Measurements from ENCODE around the gene RSBN1L. TPM values are rescaled to one million over a fixed set of nuclear protein-coding genes. Genes with fewer than 3 reads are reported as not detected.

Gene RSBN1L
- total RNA-seq, 1 donor from 2014 or later = 25.9 TPM

DNA sequence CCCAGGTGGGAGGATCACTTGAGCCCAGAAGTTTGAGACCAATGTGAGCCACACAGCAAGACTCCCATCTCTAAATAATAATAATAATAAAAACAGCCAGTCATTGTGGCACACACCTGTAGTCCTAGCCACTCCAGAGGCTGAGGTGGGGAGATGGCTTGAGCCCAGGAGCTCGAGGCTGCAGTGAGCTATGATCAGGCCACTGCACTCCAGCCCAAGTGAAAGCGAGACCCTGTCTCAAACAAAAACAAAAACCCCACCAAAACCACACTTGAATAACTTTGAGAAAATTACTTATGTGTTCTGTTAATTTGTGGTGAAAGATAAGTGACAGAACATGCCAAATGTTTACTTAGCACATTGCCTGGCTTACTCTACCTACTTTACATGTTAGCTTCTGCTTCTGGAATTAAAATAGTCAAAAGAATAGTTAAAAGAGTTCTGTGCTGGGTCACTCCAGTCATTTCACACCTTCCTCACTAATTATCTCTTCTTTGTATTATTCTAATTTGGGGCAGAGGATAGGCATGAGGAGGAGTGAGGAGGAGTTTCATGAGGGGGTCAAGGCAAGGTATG is 92.2 kb downstream of the RSBN1L start:
- Mint-ChIP-seq H3K4me3 (no peak overlapping the region), H3K9me3 (no peaks in the 10 kb centered on the region), H3K4me1 (peaks cover 9% of the 10 kb centered on the region), H3K27me3 (no peaks in the 10 kb centered on the region), H3K27ac (peak overlapping the region; percentile 36), H3K36me3 (ENCODE audit: low read depth) (peaks cover 20% of the 10 kb centered on the region)
- no peak for ATAC-seq (ENCODE audit: low read depth)
- CTCF ChIA-PET = interaction anchor here (0.7 kb wide), 1 partner anchor 13 kb away, joined by 5 read pairs; no protein-coding TSS in a partner anchor
- DNase-seq = no peak
- intact Hi-C loops (cut with micrococcal nuclease) = no loop called here
- TF ChIP-seq, protein P1, sequence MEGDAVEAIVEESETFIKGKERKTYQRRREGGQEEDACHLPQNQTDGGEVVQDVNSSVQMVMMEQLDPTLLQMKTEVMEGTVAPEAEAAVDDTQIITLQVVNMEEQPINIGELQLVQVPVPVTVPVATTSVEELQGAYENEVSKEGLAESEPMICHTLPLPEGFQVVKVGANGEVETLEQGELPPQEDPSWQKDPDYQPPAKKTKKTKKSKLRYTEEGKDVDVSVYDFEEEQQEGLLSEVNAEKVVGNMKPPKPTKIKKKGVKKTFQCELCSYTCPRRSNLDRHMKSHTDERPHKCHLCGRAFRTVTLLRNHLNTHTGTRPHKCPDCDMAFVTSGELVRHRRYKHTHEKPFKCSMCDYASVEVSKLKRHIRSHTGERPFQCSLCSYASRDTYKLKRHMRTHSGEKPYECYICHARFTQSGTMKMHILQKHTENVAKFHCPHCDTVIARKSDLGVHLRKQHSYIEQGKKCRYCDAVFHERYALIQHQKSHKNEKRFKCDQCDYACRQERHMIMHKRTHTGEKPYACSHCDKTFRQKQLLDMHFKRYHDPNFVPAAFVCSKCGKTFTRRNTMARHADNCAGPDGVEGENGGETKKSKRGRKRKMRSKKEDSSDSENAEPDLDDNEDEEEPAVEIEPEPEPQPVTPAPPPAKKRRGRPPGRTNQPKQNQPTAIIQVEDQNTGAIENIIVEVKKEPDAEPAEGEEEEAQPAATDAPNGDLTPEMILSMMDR (IDR thresholded peaks at IDR 0.05) = no peak
- POLR2A ChIA-PET = interaction anchor here (0.5 kb wide), 1 partner anchor 147 kb away, joined by 3 read pairs; no protein-coding TSS in a partner anchor

DNA sequence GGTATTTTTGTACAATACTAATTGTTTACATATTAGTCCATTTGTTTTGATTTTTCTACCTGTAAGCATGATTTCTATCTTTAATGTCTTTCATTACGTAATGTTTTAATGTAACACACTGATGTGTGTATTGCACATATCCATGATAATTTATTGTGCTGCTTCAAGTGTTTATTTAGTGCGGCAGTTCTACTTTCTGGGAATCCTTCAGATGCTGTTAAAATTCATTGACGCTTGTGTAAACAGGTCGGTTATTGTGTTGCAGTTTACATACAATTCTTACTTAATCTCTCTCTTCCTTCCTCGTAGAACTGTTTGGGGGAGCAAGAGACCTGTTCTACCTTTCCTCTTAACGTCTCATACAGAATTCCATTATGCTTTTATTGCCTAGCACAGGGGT is 95.1 kb downstream of the RSBN1L start:
- ChIA-PET CTCF (no interaction called here), POLR2A (interaction anchor here (0.6 kb wide), 1 partner anchor 99 kb away, joined by 8 read pairs; no protein-coding TSS in a partner anchor)
- Mint-ChIP-seq H3K9me3 (no peaks in the 10 kb centered on the region), H3K36me3 (ENCODE audit: low read depth) (peaks cover 23% of the 10 kb centered on the region), H3K4me1 (peaks cover 22% of the 10 kb centered on the region), H3K4me3 (no peak overlapping the region), H3K27me3 (no peaks in the 10 kb centered on the region), H3K27ac (no peak overlapping the region)
- DNase-seq (no peak), ATAC-seq (ENCODE audit: low read depth) (no peak)
- TF ChIP-seq, protein P1 (IDR thresholded peaks at IDR 0.05) = no peak
- intact Hi-C loops (cut with micrococcal nuclease) = no loop called here

DNA sequence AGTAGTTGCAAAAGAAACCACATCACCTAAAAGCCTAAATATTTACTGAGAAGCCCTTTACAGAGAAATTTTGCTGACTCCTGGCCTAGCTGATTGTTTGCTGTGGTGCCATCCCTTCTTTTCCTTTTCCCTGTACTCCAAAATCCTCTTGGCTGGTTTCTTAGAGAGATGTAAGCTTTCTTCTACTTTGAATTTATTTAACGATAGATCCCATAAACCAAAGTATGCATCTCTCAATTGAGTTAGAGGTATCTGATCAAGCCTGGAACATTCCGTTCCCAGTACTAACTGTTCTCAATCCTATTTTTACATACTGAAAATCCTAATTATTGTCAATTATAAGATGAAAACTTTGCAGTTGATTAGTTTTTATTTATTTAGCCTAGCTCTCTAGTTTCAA is 95.7 kb downstream of the RSBN1L start:
- Mint-ChIP-seq H3K36me3 (ENCODE audit: low read depth) (peaks cover 23% of the 10 kb centered on the region), H3K4me3 (no peak overlapping the region), H3K27ac (no peak overlapping the region), H3K27me3 (no peaks in the 10 kb centered on the region), H3K9me3 (no peaks in the 10 kb centered on the region), H3K4me1 (peaks cover 28% of the 10 kb centered on the region)
- TF ChIP-seq, protein P1 (IDR thresholded peaks at IDR 0.05) = no peak
- ChIA-PET POLR2A (interaction anchor here (0.6 kb wide), 1 partner anchor 99 kb away, joined by 8 read pairs; no protein-coding TSS in a partner anchor), CTCF (no interaction called here)
- intact Hi-C loops (cut with micrococcal nuclease) = no loop called here
- DNase-seq (no peak), ATAC-seq (ENCODE audit: low read depth) (no peak)

DNA sequence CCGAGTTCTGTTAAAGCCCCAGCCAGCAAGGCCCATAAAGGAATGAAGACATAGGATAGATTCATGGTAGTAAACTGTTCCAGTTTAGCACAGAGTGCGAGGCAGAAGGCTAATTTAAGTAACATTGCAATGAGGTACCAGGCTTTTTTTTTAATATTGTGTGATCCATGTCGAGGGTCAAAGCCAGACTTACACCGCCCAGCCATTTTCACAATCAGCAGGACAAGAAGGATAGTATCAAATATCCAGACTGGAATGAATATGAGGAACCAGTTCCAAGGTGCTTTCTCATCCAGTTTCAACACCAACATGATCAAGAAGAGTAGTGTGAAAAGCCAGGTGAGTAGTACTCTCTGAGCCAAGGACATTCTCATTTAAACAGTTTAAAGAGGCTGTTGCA is 97.7 kb downstream of the RSBN1L start:
- intact Hi-C loops (cut with micrococcal nuclease) = no loop called here
- H3K4me1 Mint-ChIP-seq = peaks cover 42% of the 10 kb centered on the region
- no peak for DNase-seq
- ChIA-PET POLR2A (no interaction called here), CTCF (no interaction called here)
- H3K36me3 Mint-ChIP-seq (ENCODE audit: low read depth) = peaks cover 36% of the 10 kb centered on the region
- H3K4me3 Mint-ChIP-seq = no peak overlapping the region
- ATAC-seq (ENCODE audit: low read depth) = no peak
- TF ChIP-seq, protein P1 (IDR thresholded peaks at IDR 0.05) = no peak
- H3K27ac Mint-ChIP-seq = no peak overlapping the region
- H3K27me3 Mint-ChIP-seq = no peaks in the 10 kb centered on the region
- H3K9me3 Mint-ChIP-seq = no peaks in the 10 kb centered on the region

DNA sequence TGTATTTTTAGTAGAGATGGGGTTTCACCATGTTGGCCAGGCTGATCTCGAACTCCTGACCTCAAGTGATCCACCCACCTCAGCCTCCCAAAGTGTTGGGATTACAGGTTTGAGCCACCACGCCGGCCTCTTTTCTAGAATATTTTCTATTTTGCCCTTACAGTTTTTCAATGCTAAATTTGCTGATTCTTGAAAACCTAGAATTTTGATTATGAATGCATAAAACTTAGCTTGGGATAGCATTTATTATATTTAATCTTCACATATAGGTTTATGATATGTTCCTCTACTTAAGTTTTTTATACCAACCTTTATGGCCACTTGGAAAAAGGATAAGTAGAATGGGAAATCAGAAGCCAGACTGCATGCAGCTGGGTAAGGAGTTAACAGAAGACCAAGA is 99.8 kb downstream of the RSBN1L start:
- Mint-ChIP-seq H3K9me3 (no peaks in the 10 kb centered on the region), H3K27me3 (no peaks in the 10 kb centered on the region), H3K27ac (no peak overlapping the region), H3K4me1 (peaks cover 58% of the 10 kb centered on the region), H3K4me3 (peak overlapping the region; percentile 98), H3K36me3 (ENCODE audit: low read depth) (peaks cover 35% of the 10 kb centered on the region)
- DNase-seq = no peak
- intact Hi-C loops (cut with micrococcal nuclease) = loop anchor here (5.0 kb wide), 1 partner anchor 41 kb away; no protein-coding TSS in a partner anchor
- ChIA-PET POLR2A (no interaction called here), CTCF (no interaction called here)
- ATAC-seq (ENCODE audit: low read depth) = no peak
- TF ChIP-seq, protein P1 (IDR thresholded peaks at IDR 0.05) = no peak

All from activated B cell treated with CpG ODN at 0.5 μM for 24 hours (primary cell).